Liver (tissue), 9 donors: ENCODE measurements around the gene TMEM163. TPM values are rescaled to one million over a fixed set of nuclear protein-coding genes. Genes with fewer than 3 reads are reported as not detected.

Experiments
- DNase-seq: peaks from one replicate; pipeline ENCODE4 v3.0.0-alpha.2; 2017; ENCODE audit warnings: low spot score
- H3K27ac ChIP-seq, 2 donors: one replicate each; pipeline ENCODE4 v1.7.0; 2013; ENCODE audit warnings: inconsistent platforms in 2 of 2, low read length in 2 of 2, control low read depth in 1 of 2, low read depth in 1 of 2, mild to moderate bottlenecking in 1 of 2
- H3K27me3 ChIP-seq, 4 donors: one replicate each; pipeline versions ENCODE4 v1.6.1 to v1.7.0; 2013; ENCODE audit warnings: low read length in 3 of 4, inconsistent platforms in 1 of 4, mild to moderate bottlenecking in 1 of 4, moderate library complexity in 1 of 4; ENCODE audit not compliant: control insufficient read depth in 4 of 4, insufficient read depth in 4 of 4
- H3K36me3 ChIP-seq, 4 donors: one replicate each; pipeline versions ENCODE4 v1.6.1 to v1.7.0; 2013; ENCODE audit warnings: low read length in 3 of 4, mild to moderate bottlenecking in 3 of 4, low read depth in 1 of 4, moderate library complexity in 1 of 4; ENCODE audit not compliant: control insufficient read depth in 4 of 4, insufficient read depth in 3 of 4
- H3K4me1 ChIP-seq, 4 donors: one replicate each; pipeline versions ENCODE4 v1.6.1 to v1.7.0; 2013; ENCODE audit warnings: low read length in 3 of 4, mild to moderate bottlenecking in 3 of 4, moderate library complexity in 1 of 4; ENCODE audit not compliant: control insufficient read depth in 4 of 4, insufficient read depth in 4 of 4
- H3K4me3 ChIP-seq, 3 donors: one replicate each; pipeline versions ENCODE4 v1.6.1 to v1.7.0; 2013; ENCODE audit warnings: low read length in 3 of 3, control low read depth in 1 of 3, low read depth in 1 of 3, mild to moderate bottlenecking in 1 of 3
- H3K9ac ChIP-seq, 2 donors: one replicate each; pipeline ENCODE4 v1.7.0; 2013; ENCODE audit warnings: low read length in 2 of 2, mild to moderate bottlenecking in 2 of 2, moderate library complexity in 2 of 2, control low read depth in 1 of 2, low read depth in 1 of 2
- H3K9me3 ChIP-seq, 4 donors: one replicate each; pipeline versions ENCODE4 v1.6.1 to v1.7.0; 2013; ENCODE audit warnings: low read length in 3 of 4; ENCODE audit not compliant: control insufficient read depth in 4 of 4
- CTCF ChIP-seq: fragments of 150-350 bp; IDR thresholded peaks from 2 replicates; pipeline ENCODE4 v1.5.1; 2017; ENCODE audit warnings: improper control_type of control experiment, low read depth, low read length; ENCODE audit not compliant: missing input control
- EGR1 ChIP-seq, 2 donors: IDR thresholded peaks; 2 replicates each; pipeline ENCODE4 v1.6.1; 2016 to 2018; ENCODE audit warnings: antibody characterized with exemption in 2 of 2, low read depth in 2 of 2
- FOXA1 ChIP-seq: IDR thresholded peaks from 2 replicates; pipeline ENCODE4 v1.6.1; 2016; ENCODE audit warnings: antibody characterized with exemption
- FOXA2 ChIP-seq: IDR thresholded peaks from 2 replicates; pipeline ENCODE4 v1.6.1; 2016; ENCODE audit warnings: antibody characterized with exemption
- GABPA ChIP-seq, 2 donors: IDR thresholded peaks in 1 of 2; conservative IDR thresholded peaks in 1 of 2; 2 replicates each; pipeline ENCODE4 v1.6.1; 2016; ENCODE audit warnings: antibody characterized with exemption in 2 of 2, mild to moderate bottlenecking in 1 of 2, moderate library complexity in 1 of 2
- HNF4A ChIP-seq, 2 donors: conservative IDR thresholded peaks; 2 replicates each; pipeline ENCODE4 v1.6.1; 2016; ENCODE audit warnings: antibody characterized with exemption in 2 of 2, mild to moderate bottlenecking in 2 of 2
- HNF4G ChIP-seq: IDR thresholded peaks from 2 replicates; pipeline ENCODE4 v1.6.1; 2016; ENCODE audit warnings: antibody characterized with exemption
- JUND ChIP-seq, 2 donors: IDR thresholded peaks; 2 replicates each; pipeline ENCODE4 v1.6.1; 2016; ENCODE audit warnings: antibody characterized with exemption in 2 of 2
- RAD21 ChIP-seq, 2 donors: IDR thresholded peaks; 2 replicates each; pipeline ENCODE4 v1.6.1; 2016; ENCODE audit warnings: antibody characterized with exemption in 2 of 2, mild to moderate bottlenecking in 2 of 2
- REST ChIP-seq: IDR thresholded peaks from 2 replicates; pipeline ENCODE4 v1.6.1; 2016; ENCODE audit warnings: antibody characterized with exemption, mild to moderate bottlenecking
- RXRA ChIP-seq, 2 donors: IDR thresholded peaks; 2 replicates each; pipeline ENCODE4 v1.6.1; 2017 to 2018; ENCODE audit warnings: antibody characterized with exemption in 2 of 2, mild to moderate bottlenecking in 1 of 2
- SP1 ChIP-seq: IDR thresholded peaks from 2 replicates; pipeline ENCODE4 v1.6.1; 2018; ENCODE audit warnings: antibody characterized with exemption, mild to moderate bottlenecking
- TAF1 ChIP-seq: conservative IDR thresholded peaks from 2 replicates; pipeline ENCODE4 v1.6.1; 2016; ENCODE audit warnings: antibody characterized with exemption, mild to moderate bottlenecking
- YY1 ChIP-seq: IDR thresholded peaks from 2 replicates; pipeline ENCODE4 v1.6.1; 2016; ENCODE audit warnings: antibody characterized with exemption, mild to moderate bottlenecking
- WGBS: extraction: QIAGEN DNeasy Blood & Tissue Kit; methylation state at CpG from one replicate; pipeline ENCODE4 v1.1.7; 2013; 5-methylcytosine and 5-hydroxymethylcytosine counted together
- polyA plus RNA-seq, 2 donors: library from polyadenylated mRNA; stranded (reverse) in 1 of 2; unstranded in 1 of 2; fragments of 200-250 nt in 1 of 2; fragments of >200 nt in 1 of 2; fragmentation: Nextera tagmentation in 1 of 2; extraction: Ambion mirVana in 1 of 2; gene quantifications; one replicate each; pipeline versions ENCODE4 v1.2.1 to v1.2.3, GENCODE V29; 2013 to 2015
- total RNA-seq, 2 donors: library from RNA; depleted of rRNA; stranded (reverse); fragments of >200 nt; gene quantifications; one replicate each; pipeline ENCODE4 v1.2.3, GENCODE V29; 2014
- TF ChIP-seq, protein P1 (sequence below): IDR thresholded peaks from 2 replicates; pipeline ENCODE4 v1.6.1; 2016; ENCODE audit warnings: antibody characterized with exemption
- TF ChIP-seq, protein P2 (sequence below): IDR thresholded peaks from 2 replicates; pipeline ENCODE4 v1.6.1; 2016; ENCODE audit warnings: antibody characterized with exemption
- TF ChIP-seq, protein P3 (sequence below): IDR thresholded peaks from 2 replicates; pipeline ENCODE4 v1.6.1; 2016; ENCODE audit warnings: antibody characterized with exemption
- donor health status: healthy.
- donor health status: healthy.
- donor health status: healthy.
- donor health status: healthy.
- donor health status: healthy.

Gene TMEM163
- total and polyA plus RNA-seq, 4 donors: 0.08 to 0.48 (median 0.25) TPM

GRCh38 chr2:134693359-134694330, 25.2 kb downstream of the TMEM163 start:
- Histone ChIP-seq H3K9ac (no peak overlapping the region), H3K4me3 (no peak overlapping the region), H3K36me3 (no peaks in the 10 kb centered on the region), H3K27ac (no peak overlapping the region), H3K27me3 (peaks cover 0 to 2% (median 0%) of the 10 kb centered on the region in 4 donors), H3K4me1 (no peaks in the 10 kb centered on the region), H3K9me3 (no peaks in the 10 kb centered on the region)
- DNase-seq: no peak
- WGBS: 91% methylated on average over 6 of the region's 6 CpGs
- no peak for TF ChIP-seq CTCF
- no peak for TF ChIP-seq HNF4G

DNA sequence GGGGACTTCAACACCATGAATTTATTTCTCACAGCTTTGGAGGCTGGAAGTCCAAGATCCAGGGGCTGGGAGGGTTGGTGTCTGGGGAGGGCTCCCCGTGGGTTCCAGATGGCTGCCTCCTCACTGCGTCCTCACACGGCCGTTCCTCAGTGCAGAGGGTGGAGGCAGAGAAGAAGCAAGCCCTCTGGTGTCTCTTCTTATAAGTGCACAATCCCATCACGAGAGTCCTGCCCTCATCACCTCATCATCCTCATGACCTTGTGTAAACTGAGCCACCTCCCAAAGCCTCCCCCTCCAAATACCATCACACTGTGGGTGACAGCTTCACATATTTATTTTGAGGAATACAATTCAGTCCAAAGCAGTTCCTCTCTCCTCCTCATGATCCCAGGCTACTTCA, 26.3 kb downstream of the TMEM163 start:
- TF ChIP-seq, protein P1, sequence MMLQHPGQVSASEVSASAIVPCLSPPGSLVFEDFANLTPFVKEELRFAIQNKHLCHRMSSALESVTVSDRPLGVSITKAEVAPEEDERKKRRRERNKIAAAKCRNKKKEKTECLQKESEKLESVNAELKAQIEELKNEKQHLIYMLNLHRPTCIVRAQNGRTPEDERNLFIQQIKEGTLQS: no peak
- TF ChIP-seq HNF4G: no peak
- TF ChIP-seq REST: no peak
- TF ChIP-seq JUND (IDR thresholded peaks at IDR 0.05): no peak
- TF ChIP-seq, protein P2, sequence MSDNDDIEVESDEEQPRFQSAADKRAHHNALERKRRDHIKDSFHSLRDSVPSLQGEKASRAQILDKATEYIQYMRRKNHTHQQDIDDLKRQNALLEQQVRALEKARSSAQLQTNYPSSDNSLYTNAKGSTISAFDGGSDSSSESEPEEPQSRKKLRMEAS: no peak
- TF ChIP-seq CTCF: no peak
- TF ChIP-seq GABPA (IDR thresholded peaks at IDR 0.05 in 1 of 2, conservative IDR thresholded peaks at IDR 0.05 in 1 of 2): no peak
- TF ChIP-seq FOXA2: no peak
- no peak for TF ChIP-seq FOXA1
- TF ChIP-seq HNF4A (conservative IDR thresholded peaks at IDR 0.05): no peak
- no peak for TF ChIP-seq EGR1 (IDR thresholded peaks at IDR 0.05; ENCODE audit: low read depth in 2 of 2)
- no peak for TF ChIP-seq TAF1
- TF ChIP-seq RAD21 (IDR thresholded peaks at IDR 0.05): no peak
- TF ChIP-seq YY1: no peak
- TF ChIP-seq RXRA (IDR thresholded peaks at IDR 0.05): no peak
- no peak for TF ChIP-seq SP1
- TF ChIP-seq, protein P3, sequence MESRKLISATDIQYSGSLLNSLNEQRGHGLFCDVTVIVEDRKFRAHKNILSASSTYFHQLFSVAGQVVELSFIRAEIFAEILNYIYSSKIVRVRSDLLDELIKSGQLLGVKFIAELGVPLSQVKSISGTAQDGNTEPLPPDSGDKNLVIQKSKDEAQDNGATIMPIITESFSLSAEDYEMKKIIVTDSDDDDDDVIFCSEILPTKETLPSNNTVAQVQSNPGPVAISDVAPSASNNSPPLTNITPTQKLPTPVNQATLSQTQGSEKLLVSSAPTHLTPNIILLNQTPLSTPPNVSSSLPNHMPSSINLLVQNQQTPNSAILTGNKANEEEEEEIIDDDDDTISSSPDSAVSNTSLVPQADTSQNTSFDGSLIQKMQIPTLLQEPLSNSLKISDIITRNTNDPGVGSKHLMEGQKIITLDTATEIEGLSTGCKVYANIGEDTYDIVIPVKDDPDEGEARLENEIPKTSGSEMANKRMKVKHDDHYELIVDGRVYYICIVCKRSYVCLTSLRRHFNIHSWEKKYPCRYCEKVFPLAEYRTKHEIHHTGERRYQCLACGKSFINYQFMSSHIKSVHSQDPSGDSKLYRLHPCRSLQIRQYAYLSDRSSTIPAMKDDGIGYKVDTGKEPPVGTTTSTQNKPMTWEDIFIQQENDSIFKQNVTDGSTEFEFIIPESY: no peak
- no peak overlapping the region for H3K4me3 ChIP-seq
- no peak overlapping the region for H3K27ac ChIP-seq
- no peaks in the 10 kb centered on the region for H3K9me3 ChIP-seq
- no peak overlapping the region for H3K9ac ChIP-seq
- H3K36me3 ChIP-seq: no peaks in the 10 kb centered on the region
- WGBS: 49% methylated on average over 5 of the region's 5 CpGs
- H3K4me1 ChIP-seq: no peaks in the 10 kb centered on the region
- peaks cover 0 to 2% (median 0%) of the 10 kb centered on the region in 4 donors for H3K27me3 ChIP-seq
- no peak for DNase-seq
